ENCODE data around the gene SLC15A2. TPM values are rescaled to one million over a fixed set of nuclear protein-coding genes. Genes with fewer than 3 reads are reported as not detected.

Gene SLC15A2
- total RNA-seq, 4 donors from 2014 or later, result 0.52 to 2.1 (median 1.0) TPM

DNA sequence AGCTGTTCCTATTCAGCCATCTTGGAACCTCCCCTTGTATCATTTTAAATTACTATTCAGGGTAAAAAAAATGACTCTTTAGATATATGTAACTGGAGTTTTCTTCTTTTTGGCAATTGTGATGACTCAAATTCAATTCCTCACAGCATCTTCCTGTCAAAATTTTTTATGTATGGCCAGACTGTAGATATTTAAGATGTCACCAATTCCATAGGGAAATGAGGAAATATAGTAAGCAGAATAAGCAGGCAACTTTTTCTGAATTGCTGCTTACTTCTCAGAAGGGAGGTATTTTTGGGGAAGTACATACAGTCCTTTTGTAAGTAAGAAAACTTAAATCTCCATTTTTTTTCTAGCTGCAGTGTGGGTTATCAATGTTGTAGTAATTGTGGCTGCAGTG, 30.4 kb upstream of the SLC15A2 start:
- Histone ChIP-seq H3K4me3 (no peak overlapping the region), H3K36me3 (peaks cover 0 to 9% (median 0%) of the 10 kb centered on the region in 4 donors), H3K9me3 (peaks cover 0 to 9% (median 0%) of the 10 kb centered on the region in 4 donors), H3K27ac (replicated peaks in 1 of 4) (no peak overlapping the region), H3K27me3 (no peaks in the 10 kb centered on the region), H3K4me1 (no peaks in the 10 kb centered on the region)
- TF ChIP-seq, protein P1, sequence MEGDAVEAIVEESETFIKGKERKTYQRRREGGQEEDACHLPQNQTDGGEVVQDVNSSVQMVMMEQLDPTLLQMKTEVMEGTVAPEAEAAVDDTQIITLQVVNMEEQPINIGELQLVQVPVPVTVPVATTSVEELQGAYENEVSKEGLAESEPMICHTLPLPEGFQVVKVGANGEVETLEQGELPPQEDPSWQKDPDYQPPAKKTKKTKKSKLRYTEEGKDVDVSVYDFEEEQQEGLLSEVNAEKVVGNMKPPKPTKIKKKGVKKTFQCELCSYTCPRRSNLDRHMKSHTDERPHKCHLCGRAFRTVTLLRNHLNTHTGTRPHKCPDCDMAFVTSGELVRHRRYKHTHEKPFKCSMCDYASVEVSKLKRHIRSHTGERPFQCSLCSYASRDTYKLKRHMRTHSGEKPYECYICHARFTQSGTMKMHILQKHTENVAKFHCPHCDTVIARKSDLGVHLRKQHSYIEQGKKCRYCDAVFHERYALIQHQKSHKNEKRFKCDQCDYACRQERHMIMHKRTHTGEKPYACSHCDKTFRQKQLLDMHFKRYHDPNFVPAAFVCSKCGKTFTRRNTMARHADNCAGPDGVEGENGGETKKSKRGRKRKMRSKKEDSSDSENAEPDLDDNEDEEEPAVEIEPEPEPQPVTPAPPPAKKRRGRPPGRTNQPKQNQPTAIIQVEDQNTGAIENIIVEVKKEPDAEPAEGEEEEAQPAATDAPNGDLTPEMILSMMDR (IDR thresholded peaks at IDR 0.05), result no peak
- no peak for TF ChIP-seq EP300 (IDR thresholded peaks at IDR 0.05)
- no peak for DNase-seq (ENCODE audit: extremely low spot score)
- intact Hi-C loops (cut with DNase I), result no loop called here

DNA sequence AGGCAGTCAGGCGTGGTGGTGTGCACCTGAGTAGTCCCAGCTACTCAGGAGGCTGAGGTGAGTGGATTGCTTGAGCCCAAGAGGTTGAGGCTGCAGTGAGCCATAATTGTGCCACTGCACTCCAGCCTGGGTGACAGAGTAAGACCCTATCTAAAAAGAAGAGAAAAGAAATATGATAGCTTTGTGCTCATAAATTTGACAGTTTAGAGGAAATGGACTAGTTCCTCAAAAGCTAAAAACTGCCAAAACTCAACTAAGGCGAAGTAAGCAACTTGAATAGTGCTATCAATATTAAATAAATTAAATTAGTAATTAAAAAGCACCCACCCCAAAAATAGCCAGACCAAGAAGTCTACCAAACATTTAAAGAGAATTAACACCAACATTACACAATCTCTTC, 24.5 kb upstream of the SLC15A2 start:
- Histone ChIP-seq H3K36me3 (peaks cover 0 to 5% (median 0%) of the 10 kb centered on the region in 4 donors), H3K27ac (replicated peaks in 1 of 4) (no peak overlapping the region), H3K4me1 (no peaks in the 10 kb centered on the region), H3K4me3 (no peak overlapping the region), H3K27me3 (no peaks in the 10 kb centered on the region), H3K9me3 (no peaks in the 10 kb centered on the region)
- TF ChIP-seq, protein P1 (IDR thresholded peaks at IDR 0.05), result no peak
- no peak for TF ChIP-seq POLR2A (IDR thresholded peaks at IDR 0.05; ENCODE audit: low read depth)
- no peak for TF ChIP-seq EP300 (IDR thresholded peaks at IDR 0.05)
- intact Hi-C loops (cut with DNase I), result no loop called here
- no peak for DNase-seq (ENCODE audit: extremely low spot score)
- 79% methylated on average over 2 of the region's 2 CpGs for WGBS

DNA sequence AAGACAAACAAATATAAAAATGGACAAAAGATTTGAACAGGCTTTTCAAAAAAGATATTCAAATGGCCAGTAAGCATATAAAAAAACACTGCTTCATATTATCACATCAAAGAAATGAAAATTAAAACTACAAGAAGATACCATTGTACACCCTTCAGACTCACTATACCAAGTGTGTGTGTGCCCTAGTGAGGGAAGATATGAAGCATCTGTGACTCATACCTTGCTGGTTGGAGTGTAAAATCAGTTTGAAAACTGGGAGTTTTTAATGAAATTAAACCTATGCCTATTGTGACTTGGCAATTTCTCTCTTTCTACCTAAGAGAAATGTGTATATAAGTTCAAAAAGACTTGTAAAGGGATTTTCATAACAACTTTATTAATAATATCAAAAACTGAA, 23.5 kb upstream of the SLC15A2 start:
- TF ChIP-seq POLR2AphosphoS5 (IDR thresholded peaks at IDR 0.05) (no peak), POLR2A (IDR thresholded peaks at IDR 0.05; ENCODE audit: low read depth) (no peak), EP300 (IDR thresholded peaks at IDR 0.05) (no peak)
- TF ChIP-seq, protein P1 (IDR thresholded peaks at IDR 0.05), result no peak

DNA sequence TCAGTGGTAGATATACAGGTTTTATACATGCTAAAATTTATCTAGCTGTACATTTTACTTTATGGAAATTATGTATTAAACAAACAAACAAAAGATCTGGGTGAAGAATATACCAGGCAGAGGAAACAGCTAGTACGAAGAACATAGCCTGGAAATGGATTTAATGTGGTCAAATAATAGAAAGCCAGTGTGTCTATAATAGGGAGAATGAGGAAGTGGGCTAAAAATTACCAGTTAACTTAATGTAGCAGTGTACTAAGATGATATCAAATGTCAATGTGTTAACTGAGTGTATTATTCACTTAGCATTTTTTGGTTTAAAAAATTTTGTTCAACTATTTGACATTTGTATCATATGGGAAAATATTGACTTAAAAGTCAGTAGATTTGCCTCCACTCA, 22.8 kb upstream of the SLC15A2 start:
- 52% methylated on average over 1 of the region's 1 CpG for WGBS
- intact Hi-C loops (cut with DNase I), result no loop called here

More for the DNA sequence above, 23.5 kb upstream of the SLC15A2 start:
- H3K27ac ChIP-seq (replicated peaks in 1 of 4), result no peak overlapping the region
- intact Hi-C loops (cut with DNase I), result no loop called here
- no peaks in the 10 kb centered on the region for H3K27me3 ChIP-seq
- H3K4me3 ChIP-seq, result no peak overlapping the region
- DNase-seq (ENCODE audit: extremely low spot score), result no peak
- H3K9me3 ChIP-seq, result no peaks in the 10 kb centered on the region
- peaks cover 0 to 5% (median 0%) of the 10 kb centered on the region in 4 donors for H3K36me3 ChIP-seq
- no peaks in the 10 kb centered on the region for H3K4me1 ChIP-seq

DNA sequence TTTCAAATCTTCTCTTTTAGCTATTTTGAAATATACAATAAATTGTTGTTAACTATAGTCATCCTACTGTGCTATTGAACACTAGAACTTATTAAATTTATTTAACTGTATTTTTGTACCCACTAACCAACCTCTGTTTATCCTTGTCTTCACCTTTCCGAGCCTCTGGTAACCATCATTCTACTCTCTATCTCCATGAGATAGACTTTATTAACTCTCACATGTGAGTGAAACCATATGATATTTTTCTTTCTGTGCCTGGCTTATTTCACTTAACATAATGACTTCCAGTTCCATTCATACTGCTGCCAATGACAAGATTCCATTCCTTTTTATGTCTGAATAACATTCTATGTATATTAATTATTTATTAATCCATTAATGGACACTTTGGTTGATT, 15.8 kb upstream of the SLC15A2 start:
- no peak for DNase-seq (ENCODE audit: extremely low spot score)
- 32% methylated on average over 1 of the region's 1 CpG for WGBS
- Histone ChIP-seq H3K9me3 (no peaks in the 10 kb centered on the region), H3K4me1 (no peaks in the 10 kb centered on the region), H3K27me3 (no peaks in the 10 kb centered on the region), H3K4me3 (no peak overlapping the region), H3K27ac (replicated peaks in 1 of 4) (no peak overlapping the region), H3K36me3 (peaks cover 0 to under 1% (median 0%) of the 10 kb centered on the region in 4 donors)
- intact Hi-C loops (cut with DNase I), result no loop called here
- TF ChIP-seq POLR2A (IDR thresholded peaks at IDR 0.05; ENCODE audit: low read depth) (no peak), EP300 (IDR thresholded peaks at IDR 0.05) (no peak), POLR2AphosphoS5 (IDR thresholded peaks at IDR 0.05) (no peak)
- TF ChIP-seq, protein P1 (IDR thresholded peaks at IDR 0.05), result no peak

More for the DNA sequence above, 22.8 kb upstream of the SLC15A2 start:
- H3K4me3 ChIP-seq, result no peak overlapping the region
- no peaks in the 10 kb centered on the region for H3K9me3 ChIP-seq
- H3K36me3 ChIP-seq, result peaks cover 0 to 5% (median 0%) of the 10 kb centered on the region in 4 donors
- no peaks in the 10 kb centered on the region for H3K27me3 ChIP-seq
- DNase-seq (ENCODE audit: extremely low spot score), result no peak
- H3K27ac ChIP-seq (replicated peaks in 1 of 4), result no peak overlapping the region
- TF ChIP-seq, protein P1 (IDR thresholded peaks at IDR 0.05), result no peak
- TF ChIP-seq POLR2A (IDR thresholded peaks at IDR 0.05; ENCODE audit: low read depth) (no peak), POLR2AphosphoS5 (IDR thresholded peaks at IDR 0.05) (no peak), EP300 (IDR thresholded peaks at IDR 0.05) (no peak)
- no peaks in the 10 kb centered on the region for H3K4me1 ChIP-seq

Measured in esophagus muscularis mucosa (tissue), 4 donors.